BLaER1 treated with 17β-estradiol and CSF1 and Interleukin-3, amounts not matched to agents 10 nM and 100 nM (cell line): Measurements from ENCODE around the gene OLIG2.
A peak's percentile ranks its signal among the peaks of the same experiment; 100 is the strongest.

ENCODE experiments used
- H3K27ac ChIP-seq, 11 experiments: shearing (Covaris generic); formaldehyde crosslinking; 2 replicates each; pipeline ENCODE4 v1.8.1; 2022
- H3K27me3 ChIP-seq, 11 experiments: shearing (Covaris generic); formaldehyde crosslinking; 2 replicates each; pipeline ENCODE4 v1.8.1; 2022
- H3K36me3 ChIP-seq, 11 experiments: shearing (Covaris generic); formaldehyde crosslinking; 2 replicates each; pipeline ENCODE4 v1.8.1; 2022
- H3K4me1 ChIP-seq, 10 experiments: shearing (Covaris generic); formaldehyde crosslinking; 2 replicates each; pipeline ENCODE4 v1.8.1; 2022
- H3K4me2 ChIP-seq, 11 experiments: shearing (Covaris generic); formaldehyde crosslinking; 2 replicates each; pipeline ENCODE4 v1.8.1; 2022
- H3K4me3 ChIP-seq, 10 experiments: shearing (Covaris generic); formaldehyde crosslinking; 2 replicates each; pipeline ENCODE4 v1.8.1; 2022
- H3K9ac ChIP-seq, 11 experiments: shearing (Covaris generic); formaldehyde crosslinking; 2 replicates each; pipeline ENCODE4 v1.8.1; 2022
- H3K9me3 ChIP-seq, 11 experiments: shearing (Covaris generic); formaldehyde crosslinking; replicated peaks in 1 of 11; 2 replicates each; pipeline ENCODE4 v1.8.1; 2022
- H4K20me1 ChIP-seq, 11 experiments: shearing (Covaris generic); formaldehyde crosslinking; 2 replicates each; pipeline ENCODE4 v1.8.1; 2022
- Cebpa-rat ChIP-seq, 11 experiments: shearing (Covaris generic); IDR thresholded peaks; 2 replicates each; pipeline ENCODE4 v1.8.1; 2022

OLIG2 gene

GRCh38 chr21:32993894-32994293 lies 31.8 kb upstream of the OLIG2 start:
- Histone ChIP-seq H3K27me3 (no peaks in the 10 kb centered on the region), H3K4me1 (peaks cover 0 to 21% (median 0%) of the 10 kb centered on the region in 10 experiments; a peak in 5 of 20 replicates), H3K9me3 (peaks cover 4 to 33% (median 19%) of the 10 kb centered on the region in 11 experiments), H4K20me1 (no peaks in the 10 kb centered on the region), H3K4me2 (no peak overlapping the region), H3K36me3 (no peaks in the 10 kb centered on the region), H3K9ac (no peak overlapping the region), H3K27ac (no peak overlapping the region), H3K4me3 (no peak overlapping the region)
- no peak for TF ChIP-seq Cebpa-rat (IDR thresholded peaks at IDR 0.05)

- Histone ChIP-seq H3K4me2 (no peak overlapping the region), H3K4me1 (peaks cover 0 to 21% (median 0%) of the 10 kb centered on the region in 10 experiments; a peak in 5 of 20 replicates), H3K36me3 (no peaks in the 10 kb centered on the region), H3K9ac (no peak overlapping the region), H3K4me3 (no peak overlapping the region), H3K9me3 (peaks cover 0 to 32% (median 15%) of the 10 kb centered on the region in 11 experiments; a peak in 18 of 22 replicates), H3K27me3 (no peaks in the 10 kb centered on the region), H4K20me1 (no peaks in the 10 kb centered on the region), H3K27ac (no peak overlapping the region)
- TF ChIP-seq Cebpa-rat (IDR thresholded peaks at IDR 0.05), result no peak
These were observed 31.4 kb upstream of the OLIG2 start for GRCh38 chr21:32994305-32994704.

DNA sequence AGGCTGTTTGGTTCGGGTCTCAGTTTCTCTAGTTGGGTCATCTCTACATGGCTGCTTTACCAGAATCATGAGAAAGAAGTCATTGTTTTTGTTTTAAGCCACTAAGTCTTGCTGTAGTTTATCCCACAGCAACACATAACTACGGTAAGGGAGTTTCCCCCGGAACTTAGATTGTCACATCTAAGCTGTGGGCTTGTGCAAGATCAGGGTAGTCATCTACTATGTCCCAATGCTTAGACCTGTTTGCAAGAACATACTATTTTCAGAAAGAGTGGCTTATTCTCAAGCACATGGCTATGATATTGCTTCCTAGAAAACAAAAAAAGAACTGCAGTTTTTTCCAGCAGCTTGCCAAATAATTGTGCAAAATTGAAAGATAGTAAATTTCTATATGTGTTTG lies 18.0 kb upstream of the OLIG2 start:
- Histone ChIP-seq H3K9me3 (peaks cover 0 to 16% (median 0%) of the 10 kb centered on the region in 11 experiments; a peak in 5 of 22 replicates), H3K9ac (0 out of 22 replicates have a peak overlapping the region, but pooled peaks of 1 of the 11 experiments have one; percentile 4), H4K20me1 (no peaks in the 10 kb centered on the region), H3K4me2 (peak overlapping the region in 2 of 11 experiments; percentile 46 to 68; a peak in 4 of 22 replicates), H3K36me3 (no peaks in the 10 kb centered on the region), H3K4me1 (peaks cover 0 to 58% (median 0%) of the 10 kb centered on the region in 10 experiments; a peak in 5 of 20 replicates), H3K27me3 (no peaks in the 10 kb centered on the region), H3K4me3 (no peak overlapping the region), H3K27ac (peak overlapping the region in 4 of 11 experiments; percentile 16 to 74 (median 48); a peak in 6 of 22 replicates)
- TF ChIP-seq Cebpa-rat (IDR thresholded peaks at IDR 0.05), result peak in 1 of 11 experiments; percentile 65; a peak in 1 of 22 replicates

- H3K9me3 ChIP-seq, result peaks cover 0 to 18% (median 0%) of the 10 kb centered on the region in 11 experiments; a peak in 5 of 22 replicates
- peak overlapping the region in 2 of 11 experiments; percentile 28 to 46; a peak in 4 of 22 replicates for H3K4me2 ChIP-seq
- no peak overlapping the region for H3K4me3 ChIP-seq
- no peak overlapping the region for H3K9ac ChIP-seq
- no peaks in the 10 kb centered on the region for H3K36me3 ChIP-seq
- H3K27me3 ChIP-seq, result no peaks in the 10 kb centered on the region
- TF ChIP-seq Cebpa-rat (IDR thresholded peaks at IDR 0.05), result no peak
- H4K20me1 ChIP-seq, result no peaks in the 10 kb centered on the region
- peak overlapping the region in 3 of 11 experiments; percentile 15 to 56 (median 20); a peak in 4 of 22 replicates for H3K27ac ChIP-seq
- H3K4me1 ChIP-seq, result peaks cover 0 to 59% (median 0%) of the 10 kb centered on the region in 10 experiments; a peak in 5 of 20 replicates
These were observed 17.2 kb upstream of the OLIG2 start for GRCh38 chr21:33008333-33009051.

- no peak for TF ChIP-seq Cebpa-rat (IDR thresholded peaks at IDR 0.05)
- Histone ChIP-seq H3K9ac (no peak overlapping the region), H3K36me3 (no peaks in the 10 kb centered on the region), H3K27ac (peak overlapping the region in 3 of 11 experiments; percentile 38 to 73 (median 57); a peak in 5 of 22 replicates), H4K20me1 (no peaks in the 10 kb centered on the region), H3K27me3 (no peaks in the 10 kb centered on the region; a peak in 1 of 22 replicates), H3K9me3 (peaks cover 0 to 11% (median 0%) of the 10 kb centered on the region in 11 experiments; a peak in 2 of 22 replicates), H3K4me2 (peak overlapping the region in 2 of 11 experiments; percentile 53 to 57; a peak in 4 of 22 replicates), H3K4me3 (no peak overlapping the region), H3K4me1 (peaks cover 0 to 75% (median 0%) of the 10 kb centered on the region in 10 experiments; a peak in 8 of 20 replicates)
These were observed 14.8 kb upstream of the OLIG2 start for GRCh38 chr21:33010931-33011330.

DNA sequence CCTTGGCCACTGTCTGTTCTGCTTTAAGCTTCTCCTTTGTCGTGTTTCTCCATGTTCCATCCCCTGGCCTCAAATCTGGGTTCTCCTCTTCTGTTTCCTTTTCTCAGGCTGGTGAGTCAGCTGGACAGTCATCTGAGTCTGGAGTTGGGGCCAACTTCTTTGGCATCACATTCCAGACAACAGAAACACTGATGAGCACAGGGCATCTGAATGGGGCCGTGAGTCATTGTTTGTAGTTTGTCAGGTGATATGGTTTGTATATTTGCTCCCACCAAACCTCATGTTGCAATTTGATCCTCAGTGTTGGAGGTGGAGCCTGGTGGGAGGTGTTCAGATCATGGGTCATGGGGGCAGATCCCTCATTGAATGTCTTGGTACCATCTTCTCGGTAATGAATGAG lies 14.3 kb upstream of the OLIG2 start:
- Histone ChIP-seq H3K27me3 (peaks cover 0 to 1% (median 0%) of the 10 kb centered on the region in 11 experiments; a peak in 3 of 22 replicates), H3K27ac (peak overlapping the region in 3 of 11 experiments; percentile 38 to 73 (median 57); a peak in 4 of 22 replicates), H3K36me3 (no peaks in the 10 kb centered on the region), H3K9ac (no peak overlapping the region), H3K4me2 (peak overlapping the region in 2 of 11 experiments; percentile 53 to 57; a peak in 4 of 22 replicates), H4K20me1 (no peaks in the 10 kb centered on the region), H3K9me3 (peaks cover 0 to 11% (median 0%) of the 10 kb centered on the region in 11 experiments; a peak in 1 of 22 replicates), H3K4me1 (peaks cover 0 to 75% (median 0%) of the 10 kb centered on the region in 10 experiments; a peak in 8 of 20 replicates), H3K4me3 (no peak overlapping the region)
- TF ChIP-seq Cebpa-rat (IDR thresholded peaks at IDR 0.05), result no peak

- TF ChIP-seq Cebpa-rat (IDR thresholded peaks at IDR 0.05), result no peak
- Histone ChIP-seq H3K36me3 (no peaks in the 10 kb centered on the region), H3K27me3 (peaks cover 7 to 18% (median 14%) of the 10 kb centered on the region in 11 experiments), H3K4me2 (no peak overlapping the region), H3K4me1 (peaks cover 0 to 68% (median 0%) of the 10 kb centered on the region in 10 experiments; a peak in 8 of 20 replicates), H3K9ac (no peak overlapping the region), H3K27ac (no peak overlapping the region), H3K4me3 (no peak overlapping the region), H3K9me3 (peaks cover 0 to 11% (median 0%) of the 10 kb centered on the region in 11 experiments; a peak in 1 of 22 replicates), H4K20me1 (0 out of 22 replicates have a peak, but pooled peaks cover 0 to under 1% (median 0%) of the 10 kb centered on the region in 11 experiments)
These were observed 12.1 kb upstream of the OLIG2 start for GRCh38 chr21:33013626-33014025.

DNA sequence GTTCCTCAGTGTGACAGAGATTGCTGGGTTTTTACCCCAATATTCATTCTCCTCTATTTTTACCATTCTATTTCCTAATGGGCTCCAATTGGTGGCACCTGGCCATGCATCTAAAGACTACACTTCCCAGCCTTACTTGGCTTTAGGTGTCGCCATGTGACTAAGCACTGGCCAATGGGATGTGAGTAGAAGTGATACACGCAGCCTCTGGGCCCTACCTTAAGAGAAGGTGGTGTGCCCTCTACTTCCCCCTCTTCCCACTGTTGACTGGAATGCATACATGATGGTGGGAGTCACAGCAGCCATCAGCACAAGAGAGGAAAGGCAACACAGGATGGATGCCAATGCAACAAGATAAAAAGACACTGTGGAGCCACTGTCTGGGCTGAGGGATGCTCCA lies 11.4 kb upstream of the OLIG2 start:
- Histone ChIP-seq H3K36me3 (no peaks in the 10 kb centered on the region), H3K9ac (no peak overlapping the region), H3K4me2 (peak overlapping the region in 2 of 11 experiments; percentile 40 to 41; a peak in 2 of 22 replicates), H3K27me3 (peaks cover 14 to 25% (median 21%) of the 10 kb centered on the region in 11 experiments), H3K27ac (no peak overlapping the region), H3K4me3 (no peak overlapping the region), H4K20me1 (0 out of 22 replicates have a peak, but pooled peaks cover 0 to 3% (median 0%) of the 10 kb centered on the region in 11 experiments), H3K4me1 (peaks cover 0 to 63% (median 0%) of the 10 kb centered on the region in 10 experiments; a peak in 8 of 20 replicates), H3K9me3 (peaks cover 0 to 11% (median 0%) of the 10 kb centered on the region in 11 experiments; a peak in 2 of 22 replicates)
- TF ChIP-seq Cebpa-rat (IDR thresholded peaks at IDR 0.05), result no peak
